Measurements from ENCODE around the gene FBN2. TPM values are rescaled to one million over a fixed set of nuclear protein-coding genes. Genes with fewer than 3 reads are reported as not detected.

Gene FBN2
- total RNA-seq, result 6.6 and 16.3 TPM in 2 replicates
- long read RNA-seq, partial matches to known transcripts, result 4 of 5 reads
- long read RNA-seq, other reads (novel, unspliced or antisense), result 1 of 5 reads

DNA sequence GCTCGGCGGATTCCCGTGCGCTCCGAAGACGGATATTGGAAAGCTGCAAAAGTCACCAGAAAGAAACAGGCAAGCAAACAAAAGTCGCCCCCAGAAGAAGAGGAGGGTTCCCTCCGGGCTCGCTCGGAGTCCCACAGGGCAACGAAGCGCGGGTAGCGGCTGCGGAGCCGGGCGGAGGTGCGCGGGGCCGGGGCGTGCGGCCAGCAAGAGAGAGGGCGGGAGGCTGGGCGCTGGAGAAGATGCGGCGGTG is at the start of gene FBN2:
TSS of gene FBN2 (minus strand) at position 246 of the 250 bp plus-strand sequence. CDS start 642 bp downstream, outside the sequence.
- Mint-ChIP-seq H3K27ac (no peak within 1 kb of the TSS), H3K4me1 (ENCODE audit: low read depth) (peaks cover 6% of the 10 kb centered on the region), H3K9me3 (ENCODE audit: low read depth) (no peaks in the 10 kb centered on the region), H3K27me3 (peaks cover 36% of the 10 kb centered on the region), H3K36me3 (ENCODE audit: insufficient read depth) (no peaks in the 10 kb centered on the region), H3K4me3 (ENCODE audit: low read depth) (peak within 1 kb of the TSS; percentile 81)
- DNase-seq (ENCODE audit: low spot score, unreplicated experiment), result no peak
- TF ChIP-seq, protein P1, sequence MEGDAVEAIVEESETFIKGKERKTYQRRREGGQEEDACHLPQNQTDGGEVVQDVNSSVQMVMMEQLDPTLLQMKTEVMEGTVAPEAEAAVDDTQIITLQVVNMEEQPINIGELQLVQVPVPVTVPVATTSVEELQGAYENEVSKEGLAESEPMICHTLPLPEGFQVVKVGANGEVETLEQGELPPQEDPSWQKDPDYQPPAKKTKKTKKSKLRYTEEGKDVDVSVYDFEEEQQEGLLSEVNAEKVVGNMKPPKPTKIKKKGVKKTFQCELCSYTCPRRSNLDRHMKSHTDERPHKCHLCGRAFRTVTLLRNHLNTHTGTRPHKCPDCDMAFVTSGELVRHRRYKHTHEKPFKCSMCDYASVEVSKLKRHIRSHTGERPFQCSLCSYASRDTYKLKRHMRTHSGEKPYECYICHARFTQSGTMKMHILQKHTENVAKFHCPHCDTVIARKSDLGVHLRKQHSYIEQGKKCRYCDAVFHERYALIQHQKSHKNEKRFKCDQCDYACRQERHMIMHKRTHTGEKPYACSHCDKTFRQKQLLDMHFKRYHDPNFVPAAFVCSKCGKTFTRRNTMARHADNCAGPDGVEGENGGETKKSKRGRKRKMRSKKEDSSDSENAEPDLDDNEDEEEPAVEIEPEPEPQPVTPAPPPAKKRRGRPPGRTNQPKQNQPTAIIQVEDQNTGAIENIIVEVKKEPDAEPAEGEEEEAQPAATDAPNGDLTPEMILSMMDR (IDR thresholded peaks at IDR 0.05; ENCODE audit: unreplicated experiment), result no peak

DNA sequence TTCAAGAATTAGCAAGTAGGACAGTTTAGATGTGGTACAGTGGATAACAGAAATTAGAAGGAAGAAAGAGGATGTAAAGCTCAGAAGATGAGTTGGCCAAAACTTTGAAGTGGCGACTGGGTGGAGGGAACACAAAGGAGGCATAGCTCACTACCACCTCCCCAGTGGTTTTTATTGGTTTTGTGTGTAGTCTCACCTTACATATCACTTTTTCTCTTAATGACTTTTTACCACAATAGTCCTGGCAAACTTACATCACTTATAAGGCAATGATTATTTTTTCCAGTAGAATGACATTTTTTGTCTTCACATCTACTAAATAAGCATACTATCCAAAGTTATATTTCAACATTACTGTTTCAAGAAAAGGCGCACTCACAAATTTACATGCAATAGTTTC is 49.2 kb upstream of the FBN2 start:
- Mint-ChIP-seq H3K27me3 (no peaks in the 10 kb centered on the region), H3K9me3 (ENCODE audit: low read depth) (peaks cover 6% of the 10 kb centered on the region), H3K4me1 (ENCODE audit: low read depth) (peaks cover 5% of the 10 kb centered on the region), H3K36me3 (ENCODE audit: insufficient read depth) (no peaks in the 10 kb centered on the region), H3K4me3 (ENCODE audit: low read depth) (no peak overlapping the region), H3K27ac (no peak overlapping the region)
- no peak for DNase-seq (ENCODE audit: low spot score, unreplicated experiment)
- TF ChIP-seq, protein P1 (IDR thresholded peaks at IDR 0.05; ENCODE audit: unreplicated experiment), result no peak

DNA sequence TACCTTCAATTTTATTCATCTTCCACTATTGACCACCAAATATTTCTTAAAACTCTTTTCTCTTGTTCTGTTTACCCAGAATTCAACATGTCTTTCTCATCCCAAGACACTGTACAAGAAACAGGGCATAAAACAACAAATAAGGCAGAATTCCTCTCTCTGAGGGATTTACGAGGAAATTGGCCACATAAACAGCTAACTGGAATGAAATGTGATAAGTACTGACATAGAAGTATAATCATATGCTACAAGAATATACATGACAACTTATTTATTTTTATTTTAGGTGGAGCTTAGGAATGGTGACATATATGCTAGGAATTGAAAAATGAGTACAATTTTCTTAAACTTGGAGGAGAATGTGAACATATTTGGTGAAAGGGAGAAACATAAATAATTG is 48.8 kb upstream of the FBN2 start:
- Mint-ChIP-seq H3K9me3 (ENCODE audit: low read depth) (peaks cover 6% of the 10 kb centered on the region), H3K4me1 (ENCODE audit: low read depth) (peaks cover 5% of the 10 kb centered on the region), H3K27me3 (no peaks in the 10 kb centered on the region), H3K36me3 (ENCODE audit: insufficient read depth) (no peaks in the 10 kb centered on the region), H3K4me3 (ENCODE audit: low read depth) (no peak overlapping the region), H3K27ac (no peak overlapping the region)
- no peak for DNase-seq (ENCODE audit: low spot score, unreplicated experiment)
- TF ChIP-seq, protein P1 (IDR thresholded peaks at IDR 0.05; ENCODE audit: unreplicated experiment), result no peak

DNA sequence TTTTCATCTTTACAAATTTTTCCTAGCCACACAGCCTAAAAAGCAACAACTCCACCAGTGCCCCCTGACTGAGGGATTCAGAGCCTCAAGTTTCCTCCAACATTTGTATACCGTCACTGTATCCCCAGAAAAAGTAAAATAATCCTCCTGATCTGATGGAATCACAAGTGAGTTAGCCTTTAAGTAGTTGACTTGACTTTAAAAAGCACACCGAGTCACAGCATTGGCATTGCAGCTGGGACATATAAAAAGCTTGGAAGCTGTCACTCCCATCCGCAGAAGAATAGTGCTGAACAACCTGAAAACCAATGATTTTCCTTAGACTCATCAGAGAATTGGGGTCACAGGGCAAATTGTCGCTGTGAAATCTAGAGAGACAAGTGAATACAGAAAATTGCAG is 41.6 kb upstream of the FBN2 start:
- Mint-ChIP-seq H3K4me3 (ENCODE audit: low read depth) (no peak overlapping the region), H3K9me3 (ENCODE audit: low read depth) (peaks cover 9% of the 10 kb centered on the region), H3K27ac (no peak overlapping the region), H3K27me3 (no peaks in the 10 kb centered on the region), H3K36me3 (ENCODE audit: insufficient read depth) (no peaks in the 10 kb centered on the region), H3K4me1 (ENCODE audit: low read depth) (no peaks in the 10 kb centered on the region)
- DNase-seq (ENCODE audit: low spot score, unreplicated experiment), result no peak
- TF ChIP-seq, protein P1 (IDR thresholded peaks at IDR 0.05; ENCODE audit: unreplicated experiment), result no peak

DNA sequence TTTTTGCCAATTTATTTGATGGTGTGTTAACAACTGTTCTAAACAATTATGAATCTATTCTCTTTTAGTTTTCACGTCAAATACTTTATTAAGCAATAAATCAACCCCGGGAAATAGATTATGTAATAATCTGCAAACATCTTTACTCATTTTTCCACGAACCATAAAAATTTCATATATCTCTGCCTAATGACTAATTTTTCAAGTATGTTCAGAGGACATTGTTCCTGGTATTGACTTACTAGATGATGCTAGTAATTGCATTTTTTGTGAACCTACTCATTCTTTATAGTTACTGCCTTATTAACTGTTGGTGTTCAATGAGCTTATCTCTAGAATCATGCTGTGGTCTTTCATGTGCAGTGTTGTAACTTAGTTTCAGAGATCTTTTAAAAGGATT is 41.0 kb upstream of the FBN2 start:
- Mint-ChIP-seq H3K9me3 (ENCODE audit: low read depth) (peaks cover 9% of the 10 kb centered on the region), H3K27me3 (no peaks in the 10 kb centered on the region), H3K4me1 (ENCODE audit: low read depth) (no peaks in the 10 kb centered on the region), H3K27ac (no peak overlapping the region), H3K36me3 (ENCODE audit: insufficient read depth) (no peaks in the 10 kb centered on the region), H3K4me3 (ENCODE audit: low read depth) (no peak overlapping the region)
- TF ChIP-seq, protein P1 (IDR thresholded peaks at IDR 0.05; ENCODE audit: unreplicated experiment), result no peak
- DNase-seq (ENCODE audit: low spot score, unreplicated experiment), result no peak
